Muscle of leg (tissue), 11 donors: ENCODE data around the gene ZFC3H1. TPM values are rescaled to one million over a fixed set of nuclear protein-coding genes. Genes with fewer than 3 reads are reported as not detected.
A peak's percentile ranks its signal among the peaks of the same experiment; 100 is the strongest.

Experiments
- DNase-seq: peaks from one replicate; pipeline ENCODE4 v3.0.0; 2013
- H3K27ac ChIP-seq: one replicate; pipeline ENCODE4 v1.5.1; 2013; ENCODE audit warnings: mild to moderate bottlenecking, low read length, control low read depth
- H3K27me3 ChIP-seq: one replicate; pipeline ENCODE4 v1.6.1; 2013; ENCODE audit warnings: low read length; ENCODE audit not compliant: control insufficient read depth, insufficient read depth
- H3K36me3 ChIP-seq: one replicate; pipeline ENCODE4 v1.6.1; 2013; ENCODE audit warnings: low read length; ENCODE audit not compliant: control insufficient read depth, insufficient read depth
- H3K4me1 ChIP-seq: one replicate; pipeline ENCODE4 v1.6.1; 2013; ENCODE audit warnings: low read length; ENCODE audit not compliant: control insufficient read depth, insufficient read depth
- H3K4me3 ChIP-seq: one replicate; pipeline ENCODE4 v1.5.1; 2013; ENCODE audit warnings: low read length, control low read depth
- H3K9me3 ChIP-seq: replicated peaks from 2 replicates; pipeline ENCODE4 v1.6.1; 2013; ENCODE audit warnings: low read depth, low read length; ENCODE audit not compliant: control insufficient read depth
- WGBS: methylation state at CpG from one replicate; pipeline ENCODE4 v1.1.5; 2013; ENCODE audit warnings: missing lambda C conversion rate; ENCODE audit not compliant: insufficient coverage; 5-methylcytosine and 5-hydroxymethylcytosine counted together
- polyA plus RNA-seq, 8 donors: library from polyadenylated mRNA; unstranded; fragments of 120-200 nt; gene quantifications; one replicate each; pipeline versions ENCODE4 v1.2.1 to v1.2.3, GENCODE V29; 2013; ENCODE audit warnings: inconsistent platforms in 1 of 8, low replicate concordance in 1 of 8; ENCODE audit not compliant: insufficient read length in 8 of 8, insufficient read depth in 1 of 8
- total RNA-seq: library from RNA; stranded (reverse); fragments of 120-200 nt; gene quantifications from one replicate; pipeline ENCODE4 v1.2.4, GENCODE V29; 2013

Gene ZFC3H1
- total and polyA plus RNA-seq, 9 donors: 25.5 to 44.3 (median 32.7) TPM

DNA sequence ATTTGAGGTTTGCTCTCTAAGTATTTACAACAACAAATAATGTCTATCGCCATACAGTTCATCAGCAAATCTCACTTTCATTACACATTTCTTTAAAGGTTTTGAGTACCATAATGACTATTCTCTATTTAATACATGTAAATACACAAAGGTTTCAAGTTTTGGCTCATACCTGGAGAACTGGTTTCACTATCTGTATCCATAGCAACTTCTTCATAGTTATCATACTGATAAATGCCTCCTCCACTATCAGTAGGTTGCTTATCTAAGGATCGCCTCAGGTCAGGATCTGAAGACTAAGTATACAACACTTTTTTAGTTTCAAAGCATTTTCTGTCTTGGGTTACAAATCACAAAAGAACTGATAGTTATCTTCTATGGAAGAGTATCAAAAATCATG is 21.4 kb downstream of the ZFC3H1 start:
- DNase-seq: no peak
- H3K27ac ChIP-seq: no peak overlapping the region
- no CpG with 5 or more reads among the region's 2 CpGs for WGBS
- H3K4me3 ChIP-seq: no peak overlapping the region
- no peaks in the 10 kb centered on the region for H3K27me3 ChIP-seq
- no peaks in the 10 kb centered on the region for H3K4me1 ChIP-seq
- no peaks in the 10 kb centered on the region for H3K9me3 ChIP-seq
- H3K36me3 ChIP-seq: peaks cover 25% of the 10 kb centered on the region

DNA sequence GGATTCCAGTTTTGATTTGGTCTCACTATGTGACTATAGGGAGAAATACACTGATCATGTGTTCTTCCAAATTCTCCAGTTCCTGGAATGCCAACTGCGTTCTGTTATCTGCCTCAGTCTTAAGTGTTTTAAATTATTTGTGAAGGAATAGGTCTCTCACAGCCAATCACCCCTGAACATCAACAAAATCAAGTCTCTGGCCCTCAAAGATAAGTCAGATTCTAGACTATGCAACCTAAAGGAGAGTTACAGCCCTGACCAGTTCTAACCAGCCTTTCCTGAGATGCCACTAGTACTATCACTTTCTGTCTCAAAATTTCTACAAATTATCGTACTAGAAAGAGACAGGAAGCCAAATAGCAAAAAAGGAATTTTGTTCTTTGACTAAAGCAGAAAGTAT is 22.3 kb downstream of the ZFC3H1 start:
- no CpG with 5 or more reads among the region's 2 CpGs for WGBS

DNA sequence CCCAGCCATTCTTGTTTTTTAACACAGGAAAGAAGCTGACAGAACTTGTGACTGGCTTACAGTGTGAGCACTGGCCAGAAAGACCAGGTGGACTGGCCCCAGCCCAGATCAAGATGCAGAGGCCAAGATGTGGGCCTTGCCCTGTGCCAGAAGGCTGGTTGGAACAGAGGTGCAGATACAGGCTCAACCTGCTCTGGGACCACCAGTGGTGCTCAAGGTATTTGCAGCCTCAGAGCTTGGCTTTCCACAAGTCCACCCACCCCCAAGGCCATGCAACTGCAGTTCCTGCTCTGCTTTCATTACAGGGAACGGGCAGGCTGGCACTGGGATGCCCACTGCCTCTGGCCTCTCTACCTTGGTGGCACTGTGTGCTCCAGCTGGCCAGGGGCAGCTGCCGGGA is 23.3 kb downstream of the ZFC3H1 start:
- 100% methylated on average over 1 of the region's 2 CpGs for WGBS
- H3K27ac ChIP-seq: no peak overlapping the region
- no peaks in the 10 kb centered on the region for H3K27me3 ChIP-seq
- H3K4me3 ChIP-seq: no peak overlapping the region
- H3K4me1 ChIP-seq: no peaks in the 10 kb centered on the region
- no peak for DNase-seq
- no peaks in the 10 kb centered on the region for H3K9me3 ChIP-seq
- H3K36me3 ChIP-seq: peaks cover 29% of the 10 kb centered on the region

More for the DNA sequence above, 22.3 kb downstream of the ZFC3H1 start:
- no peaks in the 10 kb centered on the region for H3K4me1 ChIP-seq
- H3K4me3 ChIP-seq: no peak overlapping the region
- H3K27me3 ChIP-seq: no peaks in the 10 kb centered on the region
- no peak for DNase-seq
- peaks cover 27% of the 10 kb centered on the region for H3K36me3 ChIP-seq
- no peak overlapping the region for H3K27ac ChIP-seq
- no peaks in the 10 kb centered on the region for H3K9me3 ChIP-seq

DNA sequence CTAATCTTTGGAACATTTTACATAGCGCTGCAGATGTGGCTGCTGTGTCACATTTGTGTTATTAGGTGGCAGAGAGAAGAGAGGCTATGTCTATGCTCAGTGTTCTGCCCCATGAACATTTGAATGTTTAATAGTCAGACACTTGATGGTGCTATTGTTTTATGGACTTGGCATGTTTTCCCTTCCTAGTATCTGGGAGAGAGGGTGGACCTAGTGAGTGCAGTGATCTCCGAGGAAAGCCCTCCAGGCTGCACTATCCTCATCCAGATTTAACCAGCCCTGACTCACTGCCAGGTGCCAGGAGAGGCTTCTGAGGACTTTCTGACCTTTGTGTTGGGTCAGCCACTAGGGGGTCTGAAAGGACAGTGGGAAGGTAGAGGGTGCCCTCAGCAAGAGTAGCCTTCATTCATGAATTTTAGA is 24.3 kb downstream of the ZFC3H1 start:
- DNase-seq: no peak
- Histone ChIP-seq H3K27me3 (no peaks in the 10 kb centered on the region), H3K27ac (no peak overlapping the region), H3K36me3 (peaks cover 29% of the 10 kb centered on the region), H3K4me3 (no peak overlapping the region), H3K4me1 (no peaks in the 10 kb centered on the region), H3K9me3 (no peaks in the 10 kb centered on the region)
- WGBS: no CpG with 5 or more reads among the region's 2 CpGs

DNA sequence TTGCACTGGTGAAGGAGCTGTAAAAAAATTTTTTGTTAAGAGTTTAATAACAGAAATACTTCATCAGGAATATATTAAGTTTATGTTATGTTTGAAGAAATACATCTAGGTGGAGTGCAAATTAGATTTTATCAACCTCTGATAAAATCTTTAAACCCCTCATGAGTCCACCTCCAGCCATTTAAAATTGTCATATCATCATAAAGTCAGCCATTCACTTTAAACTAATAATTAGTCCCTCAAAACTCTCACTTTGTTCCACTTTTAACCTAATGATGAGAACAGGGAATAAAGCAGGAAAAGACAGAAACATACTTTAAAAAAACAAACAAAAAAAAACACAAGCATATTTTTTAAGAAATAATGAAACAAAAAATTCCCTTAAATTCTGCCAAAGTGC is 25.1 kb downstream of the ZFC3H1 start:
- peaks cover 32% of the 10 kb centered on the region for H3K36me3 ChIP-seq
- no peaks in the 10 kb centered on the region for H3K4me1 ChIP-seq
- no peak for DNase-seq
- H3K27ac ChIP-seq: no peak overlapping the region
- no peaks in the 10 kb centered on the region for H3K9me3 ChIP-seq
- no peak overlapping the region for H3K4me3 ChIP-seq
- H3K27me3 ChIP-seq: no peaks in the 10 kb centered on the region

DNA sequence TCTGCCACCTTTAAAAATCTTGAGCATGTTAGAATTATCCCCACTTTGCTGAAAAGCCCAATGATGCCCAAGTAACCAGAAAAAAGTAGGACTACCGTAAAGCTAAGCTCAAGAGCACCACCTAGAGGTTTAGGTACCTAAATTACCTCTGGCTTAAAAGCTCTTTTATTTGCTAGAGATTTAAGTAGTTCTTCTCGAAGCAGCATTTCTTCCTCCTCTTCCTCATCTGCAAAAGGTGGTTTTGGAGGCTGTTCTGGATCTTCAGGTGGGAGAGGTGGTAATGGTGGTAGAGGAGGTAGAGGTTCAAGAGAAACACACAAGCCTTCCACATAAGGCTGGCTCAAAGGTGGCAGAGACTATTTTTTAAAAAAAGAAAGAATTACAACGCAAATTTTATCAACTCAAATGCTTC is 26.9 kb downstream of the ZFC3H1 start:
- Histone ChIP-seq H3K4me3 (no peak overlapping the region), H3K27ac (no peak overlapping the region), H3K36me3 (peaks cover 32% of the 10 kb centered on the region), H3K9me3 (no peaks in the 10 kb centered on the region), H3K4me1 (no peaks in the 10 kb centered on the region), H3K27me3 (no peaks in the 10 kb centered on the region)
- WGBS: no CpG with 5 or more reads among the region's 3 CpGs
- peak; percentile 68 for DNase-seq

DNA sequence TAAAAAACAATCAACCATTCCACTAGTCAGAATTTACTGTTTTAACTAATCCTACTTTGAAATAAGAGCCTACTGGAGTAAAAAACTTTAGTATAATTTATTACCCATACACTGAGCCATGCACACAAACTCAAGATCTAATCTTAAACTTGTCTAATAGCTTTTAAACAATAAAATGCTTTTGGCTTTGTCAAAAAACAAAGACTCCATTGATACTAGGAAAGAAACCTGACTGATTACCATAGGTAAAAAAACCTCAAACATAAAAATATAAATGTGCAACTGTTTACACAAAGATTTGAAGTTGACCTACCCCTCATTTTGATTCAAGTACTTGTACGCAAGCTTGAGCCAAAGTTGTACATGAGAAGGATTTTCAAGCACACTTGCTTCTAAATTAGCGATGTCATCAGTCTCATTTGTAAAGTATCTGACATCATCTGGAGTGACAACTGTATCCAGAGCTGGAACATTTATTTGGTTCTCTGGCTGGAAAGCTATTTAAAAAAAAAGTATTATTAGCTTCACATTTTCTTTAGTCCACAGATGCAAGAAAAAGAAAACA is 36.1 kb downstream of the ZFC3H1 start:
- H3K27me3 ChIP-seq: no peaks in the 10 kb centered on the region
- no peak overlapping the region for H3K27ac ChIP-seq
- H3K9me3 ChIP-seq: no peaks in the 10 kb centered on the region
- no peak for DNase-seq
- no CpG with 5 or more reads among the region's 2 CpGs for WGBS
- no peak overlapping the region for H3K4me3 ChIP-seq
- H3K36me3 ChIP-seq: peaks cover 22% of the 10 kb centered on the region
- H3K4me1 ChIP-seq: no peaks in the 10 kb centered on the region

DNA sequence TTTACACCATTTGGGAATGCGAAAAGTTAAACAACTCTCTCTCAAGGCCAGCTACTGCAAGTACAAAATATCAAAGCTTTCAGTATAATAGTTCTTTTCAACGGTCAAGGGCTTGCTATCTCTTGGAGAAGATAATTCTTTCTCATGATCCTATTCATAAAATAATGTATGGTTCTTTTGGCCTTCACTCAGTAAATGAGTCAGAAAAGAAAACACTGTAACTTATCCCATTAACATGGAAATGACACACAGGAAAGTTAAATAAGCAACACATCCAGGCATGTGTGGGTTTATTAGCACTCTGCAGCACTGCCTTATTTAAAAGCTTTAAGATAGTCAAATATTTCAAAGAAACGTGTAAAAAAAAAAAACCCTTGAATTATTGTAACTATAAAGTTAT is 36.9 kb downstream of the ZFC3H1 start:
- Histone ChIP-seq H3K27me3 (no peaks in the 10 kb centered on the region), H3K4me3 (no peak overlapping the region), H3K4me1 (no peaks in the 10 kb centered on the region), H3K9me3 (no peaks in the 10 kb centered on the region), H3K27ac (no peak overlapping the region), H3K36me3 (peaks cover 25% of the 10 kb centered on the region)
- no CpG with 5 or more reads among the region's 3 CpGs for WGBS
- no peak for DNase-seq

DNA sequence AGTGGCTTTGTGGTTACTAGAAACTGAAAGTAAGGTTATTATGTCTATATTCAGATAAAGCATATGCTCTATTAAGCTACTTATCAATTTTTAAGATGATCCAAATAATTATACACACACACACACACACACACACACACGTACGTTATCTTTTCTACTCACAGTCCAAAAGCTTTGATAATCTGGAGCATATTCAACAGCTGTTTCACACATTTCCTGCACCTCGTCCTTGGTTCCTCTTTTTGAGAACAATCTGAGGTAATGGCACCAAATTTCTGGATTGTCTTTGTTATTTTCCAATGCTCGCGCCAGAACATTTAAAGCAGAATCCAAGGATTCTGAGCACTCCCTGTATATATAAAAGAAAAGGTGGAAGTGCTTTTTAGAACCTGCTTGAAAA is 37.5 kb downstream of the ZFC3H1 start:
- WGBS: 58% methylated on average over 3 of the region's 5 CpGs

DNA sequence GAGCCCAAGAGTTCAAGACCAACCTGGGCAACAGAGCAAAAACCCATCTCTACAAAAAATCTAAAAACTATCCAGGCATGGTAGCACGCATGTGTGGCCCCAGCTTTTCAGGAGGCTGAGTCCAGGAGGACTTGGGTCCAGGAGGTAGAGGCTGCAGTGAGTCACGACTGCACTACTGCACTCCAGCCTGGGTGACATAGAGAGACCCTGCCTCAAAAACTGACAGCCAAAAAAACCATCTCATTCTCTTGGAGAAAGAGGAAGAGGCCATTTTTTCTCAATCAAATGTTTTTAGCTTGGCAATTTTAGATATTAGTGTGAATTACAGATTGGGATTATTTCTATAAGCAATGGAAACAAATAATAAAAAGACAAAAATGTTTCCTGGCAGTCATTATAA is 38.2 kb downstream of the ZFC3H1 start:
- WGBS: no CpG with 5 or more reads among the region's 2 CpGs
- no peaks in the 10 kb centered on the region for H3K4me1 ChIP-seq
- H3K36me3 ChIP-seq: peaks cover 23% of the 10 kb centered on the region
- DNase-seq: no peak
- H3K27ac ChIP-seq: no peak overlapping the region
- no peaks in the 10 kb centered on the region for H3K9me3 ChIP-seq
- no peak overlapping the region for H3K4me3 ChIP-seq
- no peaks in the 10 kb centered on the region for H3K27me3 ChIP-seq

More for the DNA sequence above, 37.5 kb downstream of the ZFC3H1 start:
- H3K27me3 ChIP-seq: no peaks in the 10 kb centered on the region
- H3K36me3 ChIP-seq: peaks cover 25% of the 10 kb centered on the region
- no peaks in the 10 kb centered on the region for H3K9me3 ChIP-seq
- H3K4me3 ChIP-seq: no peak overlapping the region
- no peak overlapping the region for H3K27ac ChIP-seq
- H3K4me1 ChIP-seq: no peaks in the 10 kb centered on the region
- DNase-seq: peak; percentile 81

DNA sequence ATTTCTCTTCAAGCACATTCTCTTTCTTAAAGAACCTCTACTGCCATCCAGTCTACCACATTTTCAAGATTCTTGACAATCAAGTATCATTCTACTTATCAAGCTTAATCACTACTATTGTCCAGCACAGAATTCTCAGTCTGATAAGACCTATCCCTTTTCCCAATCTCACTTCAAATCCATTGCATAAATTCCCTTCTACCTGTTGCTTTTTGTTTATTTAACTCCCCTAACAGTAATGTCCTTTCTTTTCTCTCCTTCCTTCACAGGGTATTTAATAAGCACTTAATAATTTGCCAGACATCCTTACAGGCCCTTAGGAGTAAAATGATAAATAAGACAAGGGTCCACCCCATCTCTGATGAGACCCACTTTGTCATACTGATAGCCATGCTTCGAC is 41.7 kb downstream of the ZFC3H1 start:
- no peaks in the 10 kb centered on the region for H3K27me3 ChIP-seq
- H3K36me3 ChIP-seq: peaks cover 31% of the 10 kb centered on the region
- H3K9me3 ChIP-seq: no peaks in the 10 kb centered on the region
- H3K4me1 ChIP-seq: no peaks in the 10 kb centered on the region
- 100% methylated on average over 1 of the region's 1 CpG for WGBS
- H3K4me3 ChIP-seq: no peak overlapping the region
- DNase-seq: no peak
- H3K27ac ChIP-seq: no peak overlapping the region
